ENCODE measurements around the gene PGLYRP1.

Gene PGLYRP1

DNA sequence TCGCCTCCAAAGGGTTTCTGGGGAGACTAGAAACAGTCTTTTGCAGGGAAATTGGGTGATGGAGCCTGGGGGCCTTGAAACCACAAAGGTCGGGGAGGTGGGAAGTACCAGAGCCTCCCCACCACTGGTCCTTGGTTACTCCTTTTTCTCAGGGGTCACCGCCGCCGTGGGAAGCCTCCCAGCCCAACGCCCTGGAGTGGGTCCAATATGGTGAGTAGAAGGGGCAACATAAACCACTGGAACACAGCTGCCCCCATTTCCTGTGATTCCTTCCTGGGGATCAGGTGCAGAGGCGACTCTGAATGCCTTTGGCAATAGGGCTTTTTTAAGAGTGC, 5.8 kb downstream of the PGLYRP1 start:
- TF ChIP-seq ZIC2 (tag by site-specific recombination; IDR thresholded peaks at IDR 0.05) (no peak), ZNF639 (tag by site-specific recombination; IDR thresholded peaks at IDR 0.05) (no peak), ZNF544 (tag by site-specific recombination; IDR thresholded peaks at IDR 0.05) (no peak), ZBTB6 (tag by site-specific recombination; IDR thresholded peaks at IDR 0.05) (peak; percentile 26; the same call in 1 of the 2 replicates), ZBTB49 (tag by site-specific recombination; IDR thresholded peaks at IDR 0.05; ENCODE audit: low read depth) (no peak)
- TF ChIP-seq, protein P1, sequence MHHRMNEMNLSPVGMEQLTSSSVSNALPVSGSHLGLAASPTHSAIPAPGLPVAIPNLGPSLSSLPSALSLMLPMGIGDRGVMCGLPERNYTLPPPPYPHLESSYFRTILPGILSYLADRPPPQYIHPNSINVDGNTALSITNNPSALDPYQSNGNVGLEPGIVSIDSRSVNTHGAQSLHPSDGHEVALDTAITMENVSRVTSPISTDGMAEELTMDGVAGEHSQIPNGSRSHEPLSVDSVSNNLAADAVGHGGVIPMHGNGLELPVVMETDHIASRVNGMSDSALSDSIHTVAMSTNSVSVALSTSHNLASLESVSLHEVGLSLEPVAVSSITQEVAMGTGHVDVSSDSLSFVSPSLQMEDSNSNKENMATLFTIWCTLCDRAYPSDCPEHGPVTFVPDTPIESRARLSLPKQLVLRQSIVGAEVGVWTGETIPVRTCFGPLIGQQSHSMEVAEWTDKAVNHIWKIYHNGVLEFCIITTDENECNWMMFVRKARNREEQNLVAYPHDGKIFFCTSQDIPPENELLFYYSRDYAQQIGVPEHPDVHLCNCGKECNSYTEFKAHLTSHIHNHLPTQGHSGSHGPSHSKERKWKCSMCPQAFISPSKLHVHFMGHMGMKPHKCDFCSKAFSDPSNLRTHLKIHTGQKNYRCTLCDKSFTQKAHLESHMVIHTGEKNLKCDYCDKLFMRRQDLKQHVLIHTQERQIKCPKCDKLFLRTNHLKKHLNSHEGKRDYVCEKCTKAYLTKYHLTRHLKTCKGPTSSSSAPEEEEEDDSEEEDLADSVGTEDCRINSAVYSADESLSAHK (tag by site-specific recombination; IDR thresholded peaks at IDR 0.05): peak; percentile 98
- Histone ChIP-seq H3K4me3 (ENCODE audit: low read depth, low read length) (no peak overlapping the region), H3K4me1 (ENCODE audit: control insufficient read depth, insufficient read depth, low read length) (no peaks in the 10 kb centered on the region; the same call in 1 of the 2 replicates), H3K9me3 (ENCODE audit: control insufficient read depth, insufficient read depth, low read depth, low read length) (no peaks in the 10 kb centered on the region), H3K36me3 (ENCODE audit: control insufficient read depth in 2 of 2, insufficient read depth in 1 of 2, low read length in 2 of 2) (no peaks in the 10 kb centered on the region; a peak in 1 of 3 replicates), H3K27ac (ENCODE audit: extremely low read depth, low read depth, low read length) (no peak overlapping the region)
- ChIA-PET POLR2A (interaction anchor here (0.9 to 1.6 kb wide), 5 partner anchors 22 to 248 kb away, joined by 3 to 7 read pairs (median 7); partner anchors contain the start of genes CCDC61 and MYPOP), CTCF (interaction anchor here (0.6 to 21.8 kb wide), 23 partner anchors 10 to 801 kb away, joined by 3 to 625 read pairs (median 4); partner anchors contain the start of genes CCDC61, IGFL4 and SYMPK)

DNA sequence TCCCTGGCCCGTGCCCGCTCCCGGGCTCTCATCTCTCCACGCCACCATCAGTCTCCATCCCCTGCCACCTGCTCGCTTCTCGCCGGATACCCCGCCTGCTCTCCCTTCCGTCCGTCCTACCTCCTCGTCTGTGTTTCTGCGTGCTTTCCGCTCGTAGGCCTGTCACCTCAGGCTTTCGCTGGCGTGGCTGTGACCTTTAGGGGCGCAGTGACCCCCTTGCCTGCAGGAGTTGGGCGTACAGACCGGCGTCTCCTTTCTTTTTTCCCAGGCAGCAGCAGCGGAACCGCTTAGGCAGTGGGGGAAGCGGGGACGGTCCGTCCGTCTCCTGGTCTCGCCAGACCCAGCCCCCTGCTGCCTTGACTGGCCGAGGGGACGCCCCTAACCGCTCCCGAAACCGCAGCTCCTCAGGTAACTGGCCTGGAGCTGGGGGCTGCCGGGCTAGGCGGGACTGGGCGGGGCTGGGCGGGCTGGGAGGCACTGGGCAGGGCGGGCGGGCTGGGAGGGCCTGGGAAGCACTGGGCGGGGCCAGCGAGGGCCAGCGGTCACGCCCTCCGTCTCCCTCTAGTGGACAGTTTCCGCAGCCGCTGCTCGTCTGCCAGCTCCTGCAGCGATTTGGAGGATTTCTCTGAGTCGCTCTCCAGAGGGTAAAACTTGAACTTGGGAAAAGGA, 6.3 kb downstream of the PGLYRP1 start:
- ChIA-PET CTCF (interaction anchor here (0.6 to 21.8 kb wide), 21 partner anchors 11 to 802 kb away, joined by 3 to 625 read pairs (median 3); partner anchors contain the start of gene CCDC61), POLR2A (interaction anchor here (0.5 to 1.6 kb wide), 6 partner anchors 21 to 256 kb away, joined by 3 to 7 read pairs (median 6); partner anchors contain the start of genes CCDC61 and MYPOP)
- Histone ChIP-seq H3K4me3 (ENCODE audit: low read depth, low read length) (peak overlapping the region; percentile 35), H3K27ac (ENCODE audit: extremely low read depth, low read depth, low read length) (no peak overlapping the region), H3K4me1 (ENCODE audit: control insufficient read depth, insufficient read depth, low read length) (no peaks in the 10 kb centered on the region; the same call in 1 of the 2 replicates), H3K9me3 (ENCODE audit: control insufficient read depth, insufficient read depth, low read depth, low read length) (no peaks in the 10 kb centered on the region), H3K36me3 (ENCODE audit: control insufficient read depth in 2 of 2, insufficient read depth in 1 of 2, low read length in 2 of 2) (no peaks in the 10 kb centered on the region; a peak in 1 of 3 replicates)
- TF ChIP-seq ZNF600 (tag by site-specific recombination; IDR thresholded peaks at IDR 0.05) (no peak), KLF16 (tag by site-specific recombination; IDR thresholded peaks at IDR 0.05) (0 out of 2 replicates have a peak, but pooled peaks have one; percentile 16), KLF1 (tag by site-specific recombination; IDR thresholded peaks at IDR 0.05) (peak; percentile 64), ZNF174 (tag by site-specific recombination; IDR thresholded peaks at IDR 0.05) (no peak), PATZ1 (tag by site-specific recombination; IDR thresholded peaks at IDR 0.05) (0 out of 2 replicates have a peak, but pooled peaks have one; percentile 35), CTCF (tag by site-specific recombination; IDR thresholded peaks at IDR 0.05) (peak; percentile 33; the same call in 1 of the 2 replicates), ZSCAN30 (tag by site-specific recombination; IDR thresholded peaks at IDR 0.05) (peak; percentile 59; the same call in 1 of the 2 replicates), SP3 (tag by site-specific recombination; IDR thresholded peaks at IDR 0.05) (peak; percentile 51), ZNF785 (tag by site-specific recombination; IDR thresholded peaks at IDR 0.05) (no peak)

All from HEK293 (cell line).